Urothelium cell line (cell line): ENCODE data around the gene SLCO4A1.

Source experiments
- DNase-seq: peaks from one replicate; pipeline ENCODE4 v3.0.0; 2011; ENCODE audit warnings: low spot score, mixed read lengths
- FAIRE-seq: peaks from 2 replicates; lab custom pipeline; 2011; peaks lifted over from hg19 to GRCh38; lab: Jason Lieb, UNC

Gene SLCO4A1

DNA sequence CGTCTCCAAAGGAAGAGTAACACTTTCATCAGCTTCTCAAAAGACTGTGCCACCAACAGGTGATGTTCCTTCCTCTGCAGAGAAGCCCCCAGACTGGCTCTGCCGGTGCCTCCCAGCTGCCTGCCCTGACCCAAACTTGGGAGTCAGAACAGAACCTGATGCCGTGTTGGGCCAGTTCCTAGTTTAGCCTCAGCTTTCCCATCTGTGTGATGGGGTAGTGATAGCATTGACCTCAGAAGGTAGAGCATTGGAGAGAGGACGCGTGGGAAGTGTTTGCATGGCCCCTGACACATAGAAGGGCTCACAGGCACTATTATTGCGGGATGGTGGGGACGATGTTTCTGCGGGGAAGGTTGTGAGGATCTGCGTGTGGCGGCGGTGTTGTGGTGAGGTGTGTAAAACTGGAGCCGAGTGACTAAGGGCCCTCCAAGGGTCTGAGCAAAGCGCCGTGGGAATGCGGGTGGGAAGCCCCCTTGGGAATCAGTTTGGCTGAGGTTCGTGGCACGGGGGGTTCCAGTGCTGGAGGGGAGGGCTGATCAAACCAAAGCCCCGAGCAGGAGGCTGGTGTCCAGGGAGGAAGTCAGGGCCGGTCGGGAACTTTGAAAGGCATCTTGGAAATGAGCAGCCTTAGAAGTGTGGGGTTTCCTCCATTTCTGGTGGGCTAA lies 68.0 kb downstream of the SLCO4A1 start:
- DNase-seq: no peak
- no peak for FAIRE-seq

- DNase-seq: peak; percentile 80
- FAIRE-seq: peak; percentile 81
These were observed 68.8 kb downstream of the SLCO4A1 start for GRCh38 chr20:62710886-62711702.

DNA sequence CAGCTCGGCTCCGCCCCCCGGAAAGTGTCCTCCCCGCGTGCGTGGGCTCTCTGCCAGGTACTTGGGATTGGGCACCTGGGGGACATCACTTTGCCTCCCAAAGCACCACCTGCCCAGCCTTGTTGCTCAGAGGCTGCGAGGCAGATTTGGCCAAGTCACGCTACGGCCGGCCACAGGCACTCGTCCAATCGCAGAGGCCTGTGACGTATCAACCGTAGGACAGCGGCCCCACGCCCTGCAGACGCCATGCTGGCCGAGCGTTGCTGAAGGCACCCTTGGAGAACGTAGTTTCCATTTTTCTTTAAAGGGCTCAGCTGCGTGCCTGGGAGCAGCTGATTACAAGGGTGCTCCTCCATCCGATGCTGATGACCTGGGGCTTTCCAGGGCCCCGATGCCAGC lies 69.4 kb downstream of the SLCO4A1 start:
- FAIRE-seq (peak; percentile 68), DNase-seq (no peak)

DNA sequence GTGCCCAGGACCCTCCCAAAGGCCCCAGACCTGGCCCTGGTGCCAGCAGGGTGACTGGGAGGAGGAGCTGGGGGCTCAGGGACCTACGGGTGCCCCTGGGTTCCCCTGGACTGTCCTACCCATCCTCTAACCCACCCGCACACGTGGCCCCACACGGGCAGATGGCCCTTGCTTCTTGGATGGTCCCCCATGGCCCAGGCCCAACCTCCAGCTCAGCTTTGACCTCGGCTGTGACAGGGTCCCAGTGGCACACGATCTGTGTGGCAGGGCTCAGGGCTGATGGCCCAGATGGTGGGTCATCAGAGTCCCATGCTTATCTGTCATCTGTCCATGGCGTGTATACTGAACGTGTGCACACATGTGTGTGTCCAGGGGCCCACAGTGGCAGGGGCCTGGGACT lies 70.3 kb downstream of the SLCO4A1 start:
- DNase-seq: no peak
- no peak for FAIRE-seq

DNA sequence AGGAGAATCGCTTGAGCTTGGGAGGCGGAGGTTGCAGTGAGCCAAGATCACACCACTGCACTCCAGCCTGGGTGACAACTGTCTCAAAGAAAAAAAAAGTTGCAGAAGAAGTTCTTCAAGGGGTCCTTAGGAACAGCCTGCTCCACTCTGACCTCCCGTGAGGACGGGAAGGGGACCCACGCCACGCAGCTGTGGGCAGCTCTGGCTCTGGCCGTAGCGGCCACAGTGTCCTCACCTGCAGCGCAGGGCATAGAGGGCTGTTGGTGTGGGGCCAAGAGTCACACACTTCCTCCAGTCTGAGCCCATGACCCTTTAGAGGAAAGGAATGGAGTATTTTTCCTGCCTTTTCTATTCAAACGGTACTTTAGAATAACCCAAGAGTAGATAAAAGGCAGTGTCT lies 71.7 kb downstream of the SLCO4A1 start:
- no peak for DNase-seq
- FAIRE-seq: no peak

- DNase-seq (no peak), FAIRE-seq (no peak)
These were observed 72.5 kb downstream of the SLCO4A1 start for GRCh38 chr20:62714799-62715198.

GRCh38 chr20:62715201-62715600 lies 72.9 kb downstream of the SLCO4A1 start:
- FAIRE-seq (no peak), DNase-seq (no peak)

DNA sequence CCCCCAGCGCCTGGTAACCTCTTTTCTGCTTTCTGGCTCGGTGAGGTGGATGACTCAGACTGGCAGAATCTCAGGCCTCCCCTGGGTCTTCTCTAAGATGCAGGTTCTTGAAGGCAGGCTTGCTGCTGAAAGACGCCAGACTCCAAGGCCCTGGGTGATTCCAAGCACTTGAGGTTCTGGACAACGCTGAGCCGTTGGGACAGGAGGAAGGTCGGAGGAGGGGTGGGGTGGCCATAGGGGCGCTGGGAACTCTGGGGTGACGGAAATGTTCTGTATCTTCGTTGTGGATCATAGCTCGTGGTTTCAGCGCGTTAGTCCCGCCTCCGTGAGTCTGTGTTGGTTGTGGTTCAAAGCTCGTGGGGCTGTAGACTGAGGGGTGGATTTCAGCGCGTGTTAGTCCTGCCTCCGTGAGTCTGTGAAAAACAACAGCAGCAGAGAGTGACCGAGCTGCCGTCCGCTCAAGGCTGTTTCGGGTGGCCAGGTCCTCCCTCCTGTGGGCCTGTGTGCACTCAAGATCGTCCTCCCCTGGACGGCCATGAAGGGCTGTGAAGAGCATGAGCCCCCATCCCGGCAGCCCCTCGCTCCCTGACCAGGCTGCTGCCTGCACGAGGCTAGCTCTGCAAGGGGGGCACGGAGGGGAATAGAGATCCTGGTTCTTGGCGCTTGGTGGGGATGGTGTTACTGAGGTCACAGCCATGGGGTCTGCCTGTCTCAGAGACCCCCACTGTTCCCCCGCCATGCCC lies 74.1 kb downstream of the SLCO4A1 start:
- FAIRE-seq (peak; percentile 58), DNase-seq (no peak)

- FAIRE-seq: no peak
- DNase-seq: no peak
These were observed 74.6 kb downstream of the SLCO4A1 start for GRCh38 chr20:62716941-62717310.

- FAIRE-seq (no peak), DNase-seq (no peak)
These were observed 75.6 kb downstream of the SLCO4A1 start for GRCh38 chr20:62717933-62718332.

DNA sequence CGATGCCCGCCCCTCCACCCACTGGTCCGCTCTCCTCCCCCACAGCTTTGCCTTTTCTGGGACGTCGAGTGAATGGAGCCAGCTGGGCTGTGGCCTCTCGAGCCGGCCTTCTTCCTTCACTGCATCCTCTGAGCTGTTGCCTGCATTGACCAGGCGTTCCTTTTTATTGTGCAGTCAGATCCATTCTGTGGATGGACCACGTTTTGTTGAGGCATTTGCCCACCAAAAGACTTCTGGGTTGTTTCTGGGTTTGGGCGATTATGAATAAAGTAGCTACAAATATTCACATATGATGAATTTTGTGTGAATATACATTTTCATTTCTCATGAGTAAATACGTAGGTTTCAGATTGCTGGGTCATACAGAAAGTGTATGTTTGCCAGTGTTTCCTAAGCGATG lies 76.2 kb downstream of the SLCO4A1 start:
- DNase-seq: no peak
- FAIRE-seq: no peak

- DNase-seq (no peak), FAIRE-seq (peak; percentile 27)
These were observed 77.1 kb downstream of the SLCO4A1 start for GRCh38 chr20:62719250-62719935.
